Keratinocyte (primary cell): ENCODE measurements around the gene RASD2. TPM values are rescaled to one million over a fixed set of nuclear protein-coding genes. Genes with fewer than 3 reads are reported as not detected.

Source experiments
- DNase-seq: peaks from one replicate; pipeline ENCODE4 v3.0.0-alpha.2; 2011; ENCODE audit warnings: low read depth, missing footprints, low spot score
- FAIRE-seq: peaks from 2 replicates; lab custom pipeline; 2011; peaks lifted over from hg19 to GRCh38; lab: Jason Lieb, UNC
- H2AFZ ChIP-seq: 2 replicates; pipeline ENCODE4 v1.6.0; 2012; ENCODE audit warnings: low read length, control low read depth, inconsistent platforms; ENCODE audit not compliant: control insufficient read depth
- H3K27ac ChIP-seq: 2 replicates; pipeline ENCODE4 v1.5.1; 2011; ENCODE audit warnings: low read length; ENCODE audit not compliant: control insufficient read depth, insufficient read depth
- H3K27me3 ChIP-seq: 3 replicates; pipeline ENCODE4 v1.6.0; 2011; ENCODE audit warnings: low read length; ENCODE audit not compliant: control insufficient read depth, insufficient read depth; ENCODE audit errors: extremely low read depth
- H3K36me3 ChIP-seq, 2 experiments: 2 replicates in 1 of 2; 3 replicates in 1 of 2; pipeline ENCODE4 v1.5.1; 2011; ENCODE audit warnings: low read length in 2 of 2, mild to moderate bottlenecking in 1 of 2; ENCODE audit not compliant: control insufficient read depth in 2 of 2, insufficient read depth in 2 of 2; ENCODE audit errors: extremely low read depth in 1 of 2
- H3K4me1 ChIP-seq: 3 replicates; pipeline ENCODE4 v1.5.1; 2011; ENCODE audit warnings: low read length; ENCODE audit not compliant: control insufficient read depth, insufficient read depth; ENCODE audit errors: extremely low read depth
- H3K4me2 ChIP-seq: 3 replicates; pipeline ENCODE4 v1.6.0; 2011; ENCODE audit warnings: low read depth, low read length; ENCODE audit not compliant: control insufficient read depth, insufficient read depth; ENCODE audit errors: extremely low read depth
- H3K4me3 ChIP-seq, 3 experiments: fragments of 200-600 bp in 1 of 3; sonication (generic) in 1 of 3; 2 replicates in 2 of 3; 3 replicates in 1 of 3; pipeline ENCODE4 v1.5.1; 2011 to 2016; ENCODE audit warnings: low read length in 3 of 3, mild to moderate bottlenecking in 3 of 3, control low read depth in 2 of 3, inconsistent platforms in 1 of 3, low read depth in 1 of 3, mixed read lengths in 1 of 3, mixed run types in 1 of 3, moderate library complexity in 1 of 3; ENCODE audit not compliant: control insufficient read depth in 2 of 3, insufficient read depth in 2 of 3; ENCODE audit errors: extremely low read depth in 1 of 3
- H3K79me2 ChIP-seq: 2 replicates; pipeline ENCODE4 v1.6.0; 2012; ENCODE audit warnings: low read length; ENCODE audit not compliant: control insufficient read depth, insufficient read depth
- H3K9ac ChIP-seq: 3 replicates; pipeline ENCODE4 v1.6.0; 2011; ENCODE audit warnings: low read length; ENCODE audit not compliant: control insufficient read depth, insufficient read depth; ENCODE audit errors: extremely low read depth
- H3K9me1 ChIP-seq: 3 replicates; pipeline ENCODE4 v1.6.0; 2011; ENCODE audit warnings: low read length; ENCODE audit not compliant: control insufficient read depth, insufficient read depth; ENCODE audit errors: extremely low read depth
- H3K9me3 ChIP-seq: 2 replicates; pipeline ENCODE4 v1.5.1; 2012; ENCODE audit warnings: low read depth, low read length; ENCODE audit not compliant: control insufficient read depth
- H4K20me1 ChIP-seq: 3 replicates; pipeline ENCODE4 v1.6.0; 2011; ENCODE audit warnings: low read length; ENCODE audit not compliant: control insufficient read depth, insufficient read depth; ENCODE audit errors: extremely low read depth
- EZH2 ChIP-seq: IDR thresholded peaks from one replicate; pipeline ENCODE4 v1.6.1; 2012; ENCODE audit warnings: inconsistent platforms, mild to moderate bottlenecking, low read length, moderate library complexity
- dilution Hi-C: fragments of 300-500 bp; cut with MboI; formaldehyde crosslinking; loops from one replicate; pipeline ENCODE4 v1.7.0; 2020; ENCODE audit warnings: low sequenced_read_pairs; ENCODE audit not compliant: extremely low pct_ligation_motif_present
- polyA plus RNA-seq, 5 experiments: library from polyadenylated mRNA; depleted of rRNA in 3 of 5; stranded (reverse) in 3 of 5; stranded (forward) in 1 of 5; unstranded in 1 of 5; fragments of >200 nt; gene quantifications; 1 replicate in 1 of 5; 2 replicates in 3 of 5; 3 replicates in 1 of 5; pipeline versions ENCODE4 v1.2.1 to v1.2.3, GENCODE V29; 2011 to 2012; ENCODE audit warnings: missing spikeins in 2 of 5, low read depth in 1 of 5, low replicate concordance in 1 of 5
- TF ChIP-seq, protein P1 (sequence below), 3 experiments: IDR thresholded peaks in 1 of 3; conservative IDR thresholded peaks in 1 of 3; optimal IDR thresholded peaks in 1 of 3; 2 replicates in 2 of 3; 3 replicates in 1 of 3; pipeline versions ENCODE3 to v1.5.1; 2011; ENCODE audit warnings: low read length in 3 of 3, mild to moderate bottlenecking in 3 of 3, moderate library complexity in 2 of 3, control low read depth in 1 of 3, inconsistent platforms in 1 of 3; ENCODE audit not compliant: insufficient read depth in 2 of 3; ENCODE audit errors: extremely low read depth in 1 of 3

Gene RASD2
- polyA plus RNA-seq, 1 donor (not counting 4 experiments of a cell fraction or from before 2014, with no cell fraction given) = 0.03 TPM

DNA sequence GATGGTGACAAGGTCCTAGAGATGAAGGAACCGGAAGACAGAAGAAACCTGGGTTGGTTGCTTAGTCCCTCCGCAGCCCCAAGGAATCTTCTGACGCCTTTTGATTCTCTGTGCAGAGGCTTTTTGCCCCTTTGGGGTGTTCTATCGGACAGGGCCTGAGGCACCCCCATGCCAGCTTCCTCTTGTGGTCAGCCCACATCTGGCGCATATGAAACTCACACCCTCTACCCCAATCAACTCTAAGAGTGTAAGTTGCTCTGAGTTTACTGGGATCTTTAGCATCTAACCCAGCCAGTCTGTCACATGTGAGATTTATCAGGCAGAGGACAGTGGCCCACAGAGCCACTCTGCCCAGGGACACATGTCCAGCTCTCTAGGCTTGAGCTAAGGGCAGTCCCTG lies 17.4 kb downstream of the RASD2 start:
- no peak overlapping the region for H3K9ac ChIP-seq
- DNase-seq (no peak), FAIRE-seq (no peak)
- no peak overlapping the region for H3K4me2 ChIP-seq
- H3K9me3 ChIP-seq = peaks cover 2% of the 10 kb centered on the region
- H4K20me1 ChIP-seq = peaks cover 3% of the 10 kb centered on the region
- H2AFZ ChIP-seq = no peak overlapping the region
- no peak for TF ChIP-seq EZH2
- TF ChIP-seq, protein P1, sequence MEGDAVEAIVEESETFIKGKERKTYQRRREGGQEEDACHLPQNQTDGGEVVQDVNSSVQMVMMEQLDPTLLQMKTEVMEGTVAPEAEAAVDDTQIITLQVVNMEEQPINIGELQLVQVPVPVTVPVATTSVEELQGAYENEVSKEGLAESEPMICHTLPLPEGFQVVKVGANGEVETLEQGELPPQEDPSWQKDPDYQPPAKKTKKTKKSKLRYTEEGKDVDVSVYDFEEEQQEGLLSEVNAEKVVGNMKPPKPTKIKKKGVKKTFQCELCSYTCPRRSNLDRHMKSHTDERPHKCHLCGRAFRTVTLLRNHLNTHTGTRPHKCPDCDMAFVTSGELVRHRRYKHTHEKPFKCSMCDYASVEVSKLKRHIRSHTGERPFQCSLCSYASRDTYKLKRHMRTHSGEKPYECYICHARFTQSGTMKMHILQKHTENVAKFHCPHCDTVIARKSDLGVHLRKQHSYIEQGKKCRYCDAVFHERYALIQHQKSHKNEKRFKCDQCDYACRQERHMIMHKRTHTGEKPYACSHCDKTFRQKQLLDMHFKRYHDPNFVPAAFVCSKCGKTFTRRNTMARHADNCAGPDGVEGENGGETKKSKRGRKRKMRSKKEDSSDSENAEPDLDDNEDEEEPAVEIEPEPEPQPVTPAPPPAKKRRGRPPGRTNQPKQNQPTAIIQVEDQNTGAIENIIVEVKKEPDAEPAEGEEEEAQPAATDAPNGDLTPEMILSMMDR (optimal IDR thresholded peaks at IDR 0.05 in 1 of 3, IDR thresholded peaks at IDR 0.05 in 1 of 3, conservative IDR thresholded peaks at IDR 0.05 in 1 of 3; ENCODE audit: extremely low read depth in 1 of 3, insufficient read depth in 2 of 3, low read length in 3 of 3) = no peak
- H3K9me1 ChIP-seq = no peaks in the 10 kb centered on the region
- H3K27me3 ChIP-seq = peaks cover 32% of the 10 kb centered on the region
- no peaks in the 10 kb centered on the region for H3K79me2 ChIP-seq
- H3K27ac ChIP-seq = no peak overlapping the region
- H3K36me3 ChIP-seq = no peaks in the 10 kb centered on the region
- dilution Hi-C loops = no loop called here
- no peak overlapping the region for H3K4me3 ChIP-seq
- H3K4me1 ChIP-seq = peaks cover 6% of the 10 kb centered on the region

DNA sequence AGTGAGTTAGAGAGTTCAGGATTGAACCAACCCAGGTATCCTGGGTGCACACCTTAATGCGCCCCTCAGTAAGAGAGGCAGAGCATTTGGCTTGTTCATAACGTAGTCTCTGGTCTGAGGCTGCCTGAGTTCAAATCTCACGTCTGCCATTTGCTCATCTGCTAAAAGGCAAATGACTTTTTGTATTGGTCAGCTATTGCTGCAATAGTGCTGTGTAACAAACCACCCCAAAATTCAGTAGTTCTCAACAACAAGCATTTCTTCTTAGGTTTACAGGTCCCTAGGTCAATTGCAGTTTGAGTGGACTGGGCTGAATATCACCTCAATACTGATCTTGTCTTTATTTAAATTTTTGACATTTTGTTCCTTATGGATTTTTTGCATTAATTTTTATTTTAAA lies 18.1 kb downstream of the RASD2 start:
- DNase-seq (no peak), FAIRE-seq (no peak)
- H3K27ac ChIP-seq = no peak overlapping the region
- dilution Hi-C loops = no loop called here
- no peaks in the 10 kb centered on the region for H3K36me3 ChIP-seq
- no peaks in the 10 kb centered on the region for H3K9me1 ChIP-seq
- H3K4me2 ChIP-seq = no peak overlapping the region
- peaks cover 31% of the 10 kb centered on the region for H3K27me3 ChIP-seq
- peaks cover 3% of the 10 kb centered on the region for H4K20me1 ChIP-seq
- H2AFZ ChIP-seq = no peak overlapping the region
- H3K9me3 ChIP-seq = peaks cover 2% of the 10 kb centered on the region
- no peak overlapping the region for H3K4me3 ChIP-seq
- H3K79me2 ChIP-seq = no peaks in the 10 kb centered on the region
- H3K9ac ChIP-seq = no peak overlapping the region
- H3K4me1 ChIP-seq = peaks cover 6% of the 10 kb centered on the region
- TF ChIP-seq, protein P1 (optimal IDR thresholded peaks at IDR 0.05 in 1 of 3, IDR thresholded peaks at IDR 0.05 in 1 of 3, conservative IDR thresholded peaks at IDR 0.05 in 1 of 3; ENCODE audit: extremely low read depth in 1 of 3, insufficient read depth in 2 of 3, low read length in 3 of 3) = no peak
- TF ChIP-seq EZH2 = no peak
